Measurements from ENCODE around the gene ZDHHC8.

- TF ChIP-seq POLR2A (IDR thresholded peaks at IDR 0.05; ENCODE audit: low read length) (no peak), GATA1 (IDR thresholded peaks at IDR 0.05; ENCODE audit: low read depth, low read length) (no peak)
Observed at GRCh38 chr22:20174785-20175596, 43.4 kb downstream of the ZDHHC8 start.
